PFSK-1 (cell line): ENCODE results near the gene KIR2DL3.
"Not testable (repeated sequence)": the region's sequence is repeated elsewhere in the genome, so short reads cannot be mapped to it uniquely, and the experiment has no call there.

Source experiments
- FOXP2 ChIP-seq: optimal IDR thresholded peaks from 2 replicates; pipeline ENCODE3; 2011; ENCODE audit warnings: borderline replicate concordance, control low read depth, inconsistent platforms; ENCODE audit not compliant: insufficient read depth; ENCODE audit errors: extremely low read length, extremely low read depth
- POLR2AphosphoS5 ChIP-seq: IDR thresholded peaks from 2 replicates; pipeline ENCODE4 v1.6.1; 2012; ENCODE audit warnings: low read depth, mild to moderate bottlenecking, control low read depth, low read length, moderate library complexity
- SIN3A ChIP-seq: IDR thresholded peaks from 2 replicates; pipeline ENCODE4 v1.6.1; 2012; ENCODE audit warnings: mild to moderate bottlenecking, low read length, moderate library complexity, borderline replicate concordance; ENCODE audit not compliant: insufficient read depth
- TAF1 ChIP-seq: IDR thresholded peaks from 2 replicates; pipeline ENCODE4 v1.6.1; 2012; ENCODE audit warnings: low read length, control low read depth, borderline replicate concordance; ENCODE audit not compliant: insufficient read depth
- TF ChIP-seq, protein P1 (sequence below), 2 experiments: IDR thresholded peaks; 2 replicates each; pipeline versions ENCODE4 v1.6.1 to v1.8.0; 2011 to 2012; ENCODE audit warnings: low read depth in 2 of 2, low read length in 2 of 2, control low read depth in 1 of 2, inconsistent platforms in 1 of 2, mild to moderate bottlenecking in 1 of 2, moderate library complexity in 1 of 2; ENCODE audit not compliant: insufficient read depth in 1 of 2

The KIR2DL3 gene

DNA sequence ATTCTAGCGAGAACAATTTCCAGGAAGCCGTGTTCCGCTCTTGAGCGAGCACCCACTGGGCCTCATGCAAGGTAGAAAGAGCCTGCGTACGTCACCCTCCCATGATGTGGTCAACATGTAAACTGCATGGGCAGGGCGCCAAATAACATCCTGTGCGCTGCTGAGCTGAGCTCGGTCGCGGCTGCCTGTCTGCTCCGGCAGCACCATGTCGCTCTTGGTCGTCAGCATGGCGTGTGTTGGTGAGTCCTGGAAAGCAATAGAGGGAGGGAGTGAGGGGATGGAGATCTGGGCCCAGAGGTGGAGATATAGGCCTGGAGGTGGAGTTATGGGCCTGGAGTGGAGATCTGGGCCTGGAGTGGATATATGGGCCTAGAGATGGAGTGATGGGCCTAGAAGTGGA is 31.3 kb downstream of the KIR2DL3 start, which contains the start of gene KIR2DL1:
Gene KIR2DL1, plus strand, starts transcription at position 148 of the 400 bp plus-strand sequence. Its CDS starts 58 bp downstream, at position 206.
- not testable (repeated sequence) for TF ChIP-seq SIN3A, POLR2AphosphoS5
- TF ChIP-seq, protein P1, sequence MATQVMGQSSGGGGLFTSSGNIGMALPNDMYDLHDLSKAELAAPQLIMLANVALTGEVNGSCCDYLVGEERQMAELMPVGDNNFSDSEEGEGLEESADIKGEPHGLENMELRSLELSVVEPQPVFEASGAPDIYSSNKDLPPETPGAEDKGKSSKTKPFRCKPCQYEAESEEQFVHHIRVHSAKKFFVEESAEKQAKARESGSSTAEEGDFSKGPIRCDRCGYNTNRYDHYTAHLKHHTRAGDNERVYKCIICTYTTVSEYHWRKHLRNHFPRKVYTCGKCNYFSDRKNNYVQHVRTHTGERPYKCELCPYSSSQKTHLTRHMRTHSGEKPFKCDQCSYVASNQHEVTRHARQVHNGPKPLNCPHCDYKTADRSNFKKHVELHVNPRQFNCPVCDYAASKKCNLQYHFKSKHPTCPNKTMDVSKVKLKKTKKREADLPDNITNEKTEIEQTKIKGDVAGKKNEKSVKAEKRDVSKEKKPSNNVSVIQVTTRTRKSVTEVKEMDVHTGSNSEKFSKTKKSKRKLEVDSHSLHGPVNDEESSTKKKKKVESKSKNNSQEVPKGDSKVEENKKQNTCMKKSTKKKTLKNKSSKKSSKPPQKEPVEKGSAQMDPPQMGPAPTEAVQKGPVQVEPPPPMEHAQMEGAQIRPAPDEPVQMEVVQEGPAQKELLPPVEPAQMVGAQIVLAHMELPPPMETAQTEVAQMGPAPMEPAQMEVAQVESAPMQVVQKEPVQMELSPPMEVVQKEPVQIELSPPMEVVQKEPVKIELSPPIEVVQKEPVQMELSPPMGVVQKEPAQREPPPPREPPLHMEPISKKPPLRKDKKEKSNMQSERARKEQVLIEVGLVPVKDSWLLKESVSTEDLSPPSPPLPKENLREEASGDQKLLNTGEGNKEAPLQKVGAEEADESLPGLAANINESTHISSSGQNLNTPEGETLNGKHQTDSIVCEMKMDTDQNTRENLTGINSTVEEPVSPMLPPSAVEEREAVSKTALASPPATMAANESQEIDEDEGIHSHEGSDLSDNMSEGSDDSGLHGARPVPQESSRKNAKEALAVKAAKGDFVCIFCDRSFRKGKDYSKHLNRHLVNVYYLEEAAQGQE (IDR thresholded peaks at IDR 0.05; ENCODE audit: insufficient read depth in 1 of 2, low read depth in 2 of 2, low read length in 2 of 2), result not testable (repeated sequence)

DNA sequence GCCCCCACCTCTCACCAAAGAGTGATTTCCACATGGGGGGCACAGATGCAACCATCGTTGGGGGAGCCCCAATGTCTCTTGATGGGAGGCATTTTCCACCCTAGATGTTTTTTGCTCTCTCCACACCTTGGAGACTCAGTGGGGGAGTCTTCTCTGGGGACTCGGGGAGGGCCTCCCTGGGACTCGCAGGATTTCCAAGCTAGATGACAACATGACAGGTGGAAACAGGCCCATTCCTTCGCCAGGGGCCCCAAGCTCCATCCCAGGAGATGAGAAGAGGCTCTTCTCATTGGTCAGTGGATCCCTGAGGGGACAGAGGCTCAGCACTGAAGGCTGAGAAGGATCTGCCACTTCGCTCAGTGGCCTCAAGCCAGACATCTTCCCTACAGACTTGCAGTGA is 52.4 kb downstream of the KIR2DL3 start:
- TF ChIP-seq SIN3A, result no peak
- TF ChIP-seq FOXP2, result no peak
- no peak for TF ChIP-seq TAF1
- no peak for TF ChIP-seq POLR2AphosphoS5
- TF ChIP-seq, protein P1 (IDR thresholded peaks at IDR 0.05; ENCODE audit: insufficient read depth in 1 of 2, low read depth in 2 of 2, low read length in 2 of 2), result no peak

DNA sequence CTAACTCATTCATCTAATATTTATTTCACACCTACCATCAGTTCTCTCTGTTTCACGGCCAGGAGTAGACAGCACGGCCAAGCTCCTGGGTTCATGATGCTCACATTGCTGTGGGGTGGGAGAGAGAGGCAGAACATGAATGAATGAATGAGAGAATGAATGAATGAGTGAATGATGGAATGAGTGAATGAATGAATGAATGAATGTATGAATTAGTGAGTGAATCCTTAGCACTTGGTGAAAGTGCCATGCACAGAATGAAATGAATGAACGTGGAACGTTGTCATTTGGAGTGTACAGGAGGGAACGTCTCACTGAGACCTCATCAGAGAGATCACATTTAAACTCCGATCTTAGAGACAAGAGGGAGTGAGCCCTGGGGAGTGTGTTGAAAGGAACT is 53.2 kb downstream of the KIR2DL3 start:
- TF ChIP-seq POLR2AphosphoS5 (no peak), SIN3A (no peak), TAF1 (no peak), FOXP2 (no peak)
- TF ChIP-seq, protein P1 (IDR thresholded peaks at IDR 0.05; ENCODE audit: insufficient read depth in 1 of 2, low read depth in 2 of 2, low read length in 2 of 2), result no peak

- TF ChIP-seq, protein P1 (IDR thresholded peaks at IDR 0.05; ENCODE audit: insufficient read depth in 1 of 2, low read depth in 2 of 2, low read length in 2 of 2), result no peak
- no peak for TF ChIP-seq POLR2AphosphoS5
- no peak for TF ChIP-seq FOXP2
- no peak for TF ChIP-seq SIN3A
- no peak for TF ChIP-seq TAF1
These were observed 54.5 kb downstream of the KIR2DL3 start for GRCh38 chr19:54792814-54793213.

DNA sequence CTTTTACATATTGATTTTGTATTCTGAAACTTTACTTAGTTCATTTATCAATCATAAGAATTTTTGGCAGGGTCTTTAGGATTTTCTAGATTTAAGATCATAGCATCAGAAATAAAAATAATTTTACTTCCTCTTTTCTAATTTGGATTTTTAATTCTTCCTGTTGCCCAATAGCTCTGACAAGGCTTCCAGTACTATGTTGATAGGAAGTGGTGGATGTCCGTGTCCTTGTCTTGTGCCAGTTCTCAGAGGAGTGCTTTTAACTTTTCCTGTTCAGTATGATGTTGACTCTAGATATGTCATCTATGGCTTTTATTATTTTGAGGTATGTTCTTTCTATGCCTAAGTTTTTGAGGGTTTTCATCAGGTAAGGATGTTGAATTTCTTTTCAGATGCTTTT is 57.4 kb downstream of the KIR2DL3 start:
- TF ChIP-seq SIN3A (no peak), POLR2AphosphoS5 (no peak), TAF1 (no peak), FOXP2 (no peak)
- TF ChIP-seq, protein P1 (IDR thresholded peaks at IDR 0.05; ENCODE audit: insufficient read depth in 1 of 2, low read depth in 2 of 2, low read length in 2 of 2), result no peak
